ENCODE measurements around the gene TBC1D16. TPM values are rescaled to one million over a fixed set of nuclear protein-coding genes. Genes with fewer than 3 reads are reported as not detected.

The TBC1D16 gene
- total RNA-seq, 1 donor from 2014 or later: 257 TPM

- no peak for DNase-seq (ENCODE audit: low read depth)
These were observed 10.5 kb downstream of the TBC1D16 start for GRCh38 chr17:80025140-80025539.

- DNase-seq (ENCODE audit: low read depth): no peak
These were observed 11.3 kb downstream of the TBC1D16 start for GRCh38 chr17:80024206-80024972.

GRCh38 chr17:80023481-80024205 is 12.0 kb downstream of the TBC1D16 start:
- DNase-seq (ENCODE audit: low read depth): no peak

- no peak for DNase-seq (ENCODE audit: low read depth)
These were observed 14.1 kb downstream of the TBC1D16 start for GRCh38 chr17:80021600-80021999.

DNA sequence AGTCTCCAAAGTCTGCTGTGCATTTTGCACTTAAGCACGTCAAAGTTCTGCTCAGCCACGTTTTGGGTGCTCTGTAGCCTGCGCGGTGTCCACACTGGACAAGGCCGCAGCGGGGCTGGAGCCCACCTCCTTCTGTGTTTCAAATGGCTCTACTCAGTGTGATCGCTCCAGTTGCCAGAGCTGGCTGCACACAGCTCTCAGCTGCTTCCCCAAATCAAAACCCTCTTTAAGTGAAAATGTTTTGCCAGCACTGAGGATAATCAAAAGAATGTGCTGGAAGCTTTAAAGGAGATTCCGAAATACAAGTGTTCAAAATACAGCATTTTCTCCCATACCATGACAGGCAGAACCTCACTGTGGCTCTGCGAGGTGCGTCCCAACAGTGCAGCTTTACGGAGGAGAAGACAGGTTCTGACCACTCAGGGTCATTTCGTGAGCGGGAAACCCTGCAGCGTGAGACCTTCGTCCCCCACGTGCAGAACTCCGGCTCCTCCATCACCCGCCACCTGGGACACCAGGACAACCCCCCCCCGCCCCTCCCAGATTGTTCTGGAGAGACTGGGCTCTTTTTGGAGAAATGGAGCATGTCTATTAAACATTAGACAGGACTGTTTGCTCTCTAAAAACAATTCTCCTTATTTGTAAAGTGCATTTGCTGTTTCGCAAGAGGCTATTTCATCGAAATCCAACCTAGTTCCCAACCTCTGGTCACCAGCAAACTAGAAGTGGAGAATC is 16.6 kb downstream of the TBC1D16 start:
- peak; percentile 58 for DNase-seq (ENCODE audit: low read depth)

- no peak for DNase-seq (ENCODE audit: low read depth)
These were observed 18.3 kb downstream of the TBC1D16 start for GRCh38 chr17:80017226-80018010.

DNA sequence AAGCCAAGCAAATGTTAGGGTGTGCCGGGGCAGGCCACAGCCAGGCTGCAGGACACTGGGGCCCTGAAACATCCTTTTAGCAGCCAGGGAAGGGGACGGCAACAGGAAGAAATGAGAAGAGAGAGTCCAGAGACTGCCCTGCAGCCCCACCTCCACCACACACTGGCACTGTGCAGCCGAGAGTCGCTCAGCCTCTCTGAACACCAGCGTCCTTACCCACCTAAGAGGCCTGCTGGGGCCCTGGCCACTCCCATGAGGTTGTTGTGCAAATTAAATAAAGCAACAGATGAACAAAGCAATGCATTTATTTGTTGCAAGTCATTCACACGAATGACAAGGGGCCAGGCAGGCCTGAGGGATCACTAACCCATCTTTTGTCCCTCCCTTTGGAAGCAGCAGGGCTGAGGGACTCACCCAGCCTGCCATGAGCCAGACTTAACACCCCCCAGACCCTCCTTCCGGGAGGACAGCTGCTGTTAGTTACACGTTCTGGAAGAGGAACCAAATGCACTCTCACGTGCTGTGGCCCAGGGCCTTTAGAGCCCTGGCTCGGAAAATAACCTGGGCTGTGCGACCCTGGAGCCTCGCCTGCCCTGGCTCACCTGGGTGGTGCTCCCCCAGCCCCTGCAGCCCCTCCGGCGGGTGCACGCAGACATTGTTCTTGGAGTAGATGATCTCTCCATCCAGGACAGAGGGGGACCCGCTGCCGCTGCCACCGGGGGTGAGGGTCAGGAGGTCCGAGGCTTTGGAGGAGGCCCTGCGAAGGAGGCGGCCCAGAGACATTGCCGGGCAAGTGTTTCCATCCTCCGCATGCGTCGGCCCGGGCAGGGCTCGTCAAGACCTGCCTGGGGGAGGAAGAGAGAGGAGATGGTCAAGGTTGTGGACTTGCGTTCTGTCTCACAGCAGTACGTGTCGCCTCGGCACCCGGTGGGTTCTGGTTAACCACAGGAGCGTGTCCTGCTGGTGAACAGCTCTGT is 22.6 kb downstream of the TBC1D16 start:
- DNase-seq (ENCODE audit: low read depth): no peak

DNA sequence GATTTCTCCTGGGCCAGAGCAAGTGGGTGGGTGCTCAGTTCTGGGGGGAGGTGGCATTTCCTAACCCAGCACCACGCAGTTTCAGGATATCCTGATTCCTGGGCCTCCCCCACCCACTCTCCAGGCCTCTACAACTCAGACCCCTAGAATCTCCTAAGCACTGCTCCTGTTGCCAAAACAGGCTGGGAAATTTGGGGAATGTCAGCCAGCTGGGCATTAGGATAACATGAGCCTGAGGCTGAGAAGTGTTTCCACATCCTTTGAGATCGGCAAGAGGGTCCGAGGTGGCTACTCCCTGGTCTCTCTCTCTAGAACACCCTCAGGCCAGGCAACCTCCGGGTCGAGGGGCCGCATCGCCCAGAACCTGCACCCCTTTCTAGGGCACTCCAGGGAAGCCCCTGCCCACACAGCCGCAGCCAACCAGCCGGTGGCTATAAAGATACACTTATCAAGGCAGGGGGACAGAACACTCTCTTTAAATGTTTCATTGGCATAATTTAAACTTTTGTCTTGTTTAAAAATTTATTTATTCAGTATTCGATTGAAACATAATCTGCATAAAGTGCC is 23.6 kb downstream of the TBC1D16 start:
- no peak for DNase-seq (ENCODE audit: low read depth)

- no peak for DNase-seq (ENCODE audit: low read depth)
These were observed 25.3 kb downstream of the TBC1D16 start for GRCh38 chr17:80010283-80010858.

DNA sequence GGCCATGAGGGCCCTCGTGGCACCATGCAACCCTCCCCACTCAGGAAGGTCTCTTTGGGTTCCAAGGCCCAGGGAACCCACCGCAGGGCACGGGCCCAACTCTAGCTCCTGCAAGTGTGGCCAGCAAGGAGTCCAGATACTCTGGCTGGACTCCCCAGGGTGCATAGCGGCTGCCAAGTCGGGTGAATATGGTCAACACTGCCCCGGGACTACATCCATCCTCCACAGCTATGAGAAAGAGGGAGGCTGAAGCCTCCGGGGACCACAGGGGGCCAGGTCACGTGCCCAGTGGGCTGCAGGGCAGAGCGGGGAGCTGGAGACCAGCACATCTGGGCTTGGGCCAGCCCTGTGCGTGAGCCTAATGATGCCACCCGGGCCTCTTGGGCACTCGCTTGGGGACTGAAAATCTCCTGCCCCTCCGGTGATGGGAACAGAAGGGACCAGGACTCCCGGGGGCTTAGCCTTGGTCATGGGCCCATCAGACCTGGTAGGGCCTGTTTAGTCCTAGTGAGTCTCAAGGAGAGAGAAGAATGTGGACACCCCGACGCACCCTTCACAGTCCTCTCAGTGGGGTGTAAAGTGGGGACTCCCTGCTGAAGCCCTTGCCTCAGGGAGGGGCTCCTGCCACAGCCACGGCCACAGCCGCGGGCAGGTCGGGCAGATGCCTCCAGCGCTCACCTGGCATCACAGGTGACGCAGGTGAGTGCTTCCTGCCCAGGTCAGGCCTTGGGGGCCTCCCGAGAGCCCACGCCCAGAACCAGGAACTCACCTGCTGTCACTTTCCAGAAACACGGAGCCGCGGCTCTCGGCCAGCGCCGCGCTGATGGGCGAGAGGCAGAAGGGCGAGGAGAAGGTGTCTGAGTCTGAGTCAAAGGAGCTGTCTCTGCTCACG is 26.0 kb downstream of the TBC1D16 start:
- no peak for DNase-seq (ENCODE audit: low read depth)

DNA sequence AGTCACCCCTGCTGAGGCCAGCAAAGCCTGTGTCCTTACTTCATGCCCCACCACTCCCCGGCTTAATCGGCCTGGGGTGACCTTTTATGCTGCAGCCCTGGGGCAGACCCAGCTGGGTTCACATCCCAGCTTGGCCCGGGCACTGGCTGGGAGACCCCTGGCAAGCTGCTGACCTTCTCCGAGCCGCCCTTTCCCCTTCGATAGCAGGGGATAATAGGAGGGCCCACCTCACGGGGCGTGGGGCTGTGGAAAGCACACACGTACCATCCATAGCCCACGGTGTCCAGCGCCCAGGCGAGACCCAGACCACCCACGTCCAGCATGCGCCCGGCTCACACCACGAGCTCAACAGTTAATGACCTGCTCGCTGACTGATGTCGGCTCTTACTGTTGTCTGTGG is 26.8 kb downstream of the TBC1D16 start:
- no peak for DNase-seq (ENCODE audit: low read depth)

DNA sequence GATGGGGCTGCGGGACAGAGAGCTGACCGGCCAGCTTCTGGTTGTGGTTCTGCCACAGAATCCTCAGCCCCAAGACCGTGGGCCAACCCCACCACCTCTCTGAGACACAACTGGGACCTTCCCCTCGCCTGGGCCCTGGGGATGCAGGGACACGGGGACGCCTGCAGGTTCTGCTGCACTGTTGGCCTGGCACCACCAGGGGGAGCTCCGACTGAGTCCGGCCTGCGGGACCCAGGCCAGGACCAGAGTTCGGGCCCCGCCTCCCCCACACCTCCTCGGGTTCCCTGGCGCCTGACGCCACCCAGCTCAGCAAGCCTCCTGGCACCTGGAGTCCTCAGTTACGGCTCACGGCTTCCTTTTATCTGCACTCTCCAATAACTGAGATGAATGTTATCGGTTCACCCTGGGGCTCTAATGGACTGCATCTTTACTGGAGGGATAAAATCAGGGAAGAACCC is 27.3 kb downstream of the TBC1D16 start:
- DNase-seq (ENCODE audit: low read depth): peak; percentile 30

GRCh38 chr17:80007939-80008338 is 27.7 kb downstream of the TBC1D16 start:
- DNase-seq (ENCODE audit: low read depth): no peak

GRCh38 chr17:80006811-80007752 is 28.6 kb downstream of the TBC1D16 start:
- no peak for DNase-seq (ENCODE audit: low read depth)

DNA sequence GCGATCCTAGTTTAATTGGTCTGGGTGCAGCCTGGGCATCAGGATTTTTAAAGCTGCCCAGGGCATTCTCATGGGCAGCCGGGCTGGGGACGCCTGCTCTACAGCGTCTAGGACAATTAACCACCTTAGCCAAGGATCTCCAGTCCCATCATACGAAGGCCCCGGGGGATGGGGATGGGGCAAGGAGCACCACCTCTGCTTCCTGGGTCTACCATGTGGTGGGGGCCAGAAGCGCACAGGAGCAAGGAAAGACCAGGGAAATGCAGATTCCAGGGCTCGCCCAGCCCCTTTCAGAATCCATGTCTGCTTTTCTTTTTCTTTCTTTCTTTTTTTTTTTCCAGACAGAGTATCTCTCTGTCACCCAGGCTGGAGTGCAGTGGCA is 29.3 kb downstream of the TBC1D16 start:
- DNase-seq (ENCODE audit: low read depth): no peak

DNA sequence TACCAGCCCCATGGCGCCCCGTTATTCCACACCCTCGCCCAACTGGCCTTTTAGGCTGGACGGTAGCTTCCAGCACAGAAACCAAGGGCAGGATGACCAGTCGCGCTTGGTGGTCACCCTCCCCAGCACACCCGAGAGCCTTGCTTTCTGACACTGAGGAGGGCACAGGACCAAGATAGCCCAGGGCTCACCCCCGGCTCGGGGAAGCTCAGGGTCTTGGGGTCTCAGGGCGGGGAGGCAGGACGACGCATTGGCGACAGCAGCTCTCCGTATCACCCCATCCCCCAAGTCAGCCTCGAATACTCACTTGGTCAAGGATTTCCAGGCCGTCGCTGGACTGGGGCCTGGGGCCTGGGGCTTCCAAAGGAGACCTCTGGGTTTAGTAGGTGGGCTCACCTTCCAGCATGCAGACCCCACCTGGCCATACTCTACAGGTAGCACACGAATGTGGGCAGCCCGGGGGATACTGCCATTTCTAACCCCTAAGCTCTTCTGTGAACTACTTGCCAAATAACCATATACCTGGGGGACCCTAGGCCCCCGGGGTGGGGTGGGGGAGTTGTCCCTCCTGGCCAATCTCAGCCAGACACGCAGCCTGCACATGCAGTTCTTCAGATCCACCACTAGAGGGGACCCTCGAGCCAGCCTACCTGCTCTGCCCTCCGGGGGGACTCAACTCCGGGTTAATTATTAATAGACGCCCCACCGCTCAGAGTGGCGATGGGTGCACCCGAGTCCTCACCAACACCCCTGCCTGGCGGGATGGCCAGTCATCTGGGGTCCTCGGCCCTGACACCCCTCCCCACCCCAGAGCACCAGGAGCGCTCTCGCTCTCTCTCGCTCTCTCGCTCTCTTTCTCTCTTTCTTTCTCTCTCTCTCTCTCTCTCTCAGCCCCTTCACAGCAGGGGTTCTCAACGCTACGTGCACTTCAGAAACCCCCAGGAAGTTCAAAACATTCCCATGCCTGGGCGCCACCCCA is 30.0 kb downstream of the TBC1D16 start:
- DNase-seq (ENCODE audit: low read depth): peak; percentile 26

Data from renal cortical epithelial cell (primary cell).